Hepatocyte (in vitro differentiated cells): ENCODE data around the gene ABLIM1. TPM values are rescaled to one million over a fixed set of nuclear protein-coding genes. Genes with fewer than 3 reads are reported as not detected.
A peak's percentile ranks its signal among the peaks of the same experiment; 100 is the strongest.

Experiments used
- DNase-seq: peaks from one replicate; pipeline ENCODE4 v3.0.0-alpha.2; 2016; ENCODE audit warnings: low spot score
- H2AFZ ChIP-seq: fragments of 200-600 bp; sonication (generic); 2 replicates; pipeline ENCODE4 v1.6.0; 2016; ENCODE audit warnings: antibody characterized with exemption, mild to moderate bottlenecking
- H3K27ac ChIP-seq: fragments of 200-600 bp; sonication (generic); 2 replicates; pipeline ENCODE4 v1.5.1; 2016; ENCODE audit warnings: mild to moderate bottlenecking
- H3K27me3 ChIP-seq: fragments of 200-600 bp; sonication (generic); 2 replicates; pipeline ENCODE4 v1.6.1; 2016
- H3K36me3 ChIP-seq: fragments of 200-600 bp; sonication (generic); replicated peaks from 2 replicates; pipeline ENCODE4 v1.5.1; 2016; ENCODE audit warnings: low read depth; ENCODE audit not compliant: insufficient read depth
- H3K4me1 ChIP-seq: fragments of 200-600 bp; sonication (generic); 2 replicates; pipeline ENCODE4 v1.5.1; 2016; ENCODE audit warnings: mild to moderate bottlenecking, moderate library complexity; ENCODE audit not compliant: insufficient read depth
- H3K4me2 ChIP-seq: fragments of 200-600 bp; sonication (generic); 2 replicates; pipeline ENCODE4 v1.6.0; 2016
- H3K4me3 ChIP-seq: fragments of 200-600 bp; sonication (generic); 2 replicates; pipeline ENCODE4 v1.5.1; 2016; ENCODE audit warnings: mild to moderate bottlenecking
- H3K79me2 ChIP-seq: fragments of 200-600 bp; sonication (generic); 2 replicates; pipeline ENCODE4 v1.6.0; 2017; ENCODE audit warnings: mild to moderate bottlenecking
- H3K9me2 ChIP-seq: fragments of 200-600 bp; sonication (generic); replicated peaks from 2 replicates; pipeline ENCODE4 v1.6.0; 2017; ENCODE audit warnings: mild to moderate bottlenecking; ENCODE audit not compliant: insufficient read depth
- H3K9me3 ChIP-seq: fragments of 200-600 bp; sonication (generic); 2 replicates; pipeline ENCODE4 v1.5.1; 2016; ENCODE audit warnings: low read depth, mild to moderate bottlenecking
- H4K20me1 ChIP-seq: fragments of 200-600 bp; sonication (generic); 2 replicates; pipeline ENCODE4 v1.6.0; 2016; ENCODE audit warnings: mild to moderate bottlenecking; ENCODE audit not compliant: insufficient read depth, poor library complexity, severe bottlenecking
- EZH2 ChIP-seq: fragments of 200-600 bp; sonication (generic); IDR thresholded peaks from 2 replicates; pipeline ENCODE4 v1.6.1; 2016; ENCODE audit warnings: antibody characterized with exemption, mild to moderate bottlenecking, borderline replicate concordance
- EZH2phosphoT487 ChIP-seq: fragments of 200-600 bp; sonication (generic); IDR thresholded peaks from one replicate; pipeline ENCODE4 v1.6.1; 2018; ENCODE audit warnings: antibody characterized with exemption, mild to moderate bottlenecking, low read depth, moderate library complexity; ENCODE audit not compliant: unreplicated experiment, severe bottlenecking
- WGBS: methylation state at CpG from one replicate; pipeline ENCODE4 v1.1.6; 2016; ENCODE audit warnings: low lambda C conversion rate; ENCODE audit errors: missing lambda C conversion rate; 5-methylcytosine and 5-hydroxymethylcytosine counted together
- polyA plus RNA-seq: library from polyadenylated mRNA; unstranded; fragments of >200 nt; fragmentation: Nextera tagmentation; extraction: Ambion mirVana; gene quantifications from 2 replicates; pipeline ENCODE4 v1.2.1, GENCODE V29; 2016
- total RNA-seq: library from RNA; depleted of rRNA; stranded (reverse); fragments of >200 nt; gene quantifications from 2 replicates; pipeline ENCODE4 v1.2.3, GENCODE V29; 2014
- TF ChIP-seq, protein P1 (sequence below): fragments of 200-600 bp; sonication (generic); IDR thresholded peaks from 2 replicates; pipeline ENCODE4 v1.5.1; 2016; ENCODE audit warnings: antibody characterized with exemption, mild to moderate bottlenecking; ENCODE audit not compliant: poor library complexity

The ABLIM1 gene
- total and polyA plus RNA-seq, 2 experiments from 2014 or later, result 20.8 to 31.6 TPM

DNA sequence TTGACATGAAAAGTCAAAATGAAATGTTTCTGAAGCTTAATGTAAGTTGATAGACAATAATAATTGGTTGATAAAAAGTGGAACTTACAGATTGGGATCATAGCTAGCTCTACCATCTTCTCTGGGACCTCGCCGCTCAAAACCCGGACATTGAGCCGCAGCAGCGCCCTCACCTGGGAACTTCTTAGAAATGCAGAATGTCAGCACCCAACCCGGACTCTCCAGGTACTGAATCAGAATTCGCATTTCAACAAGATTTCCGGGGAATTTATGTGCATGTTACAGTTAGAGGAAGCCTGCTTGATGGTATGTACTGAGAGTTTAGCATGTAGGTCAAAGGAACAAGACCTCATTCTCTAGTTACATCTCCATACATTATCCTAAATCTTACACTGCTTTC, 36.7 kb upstream of the ABLIM1 start:
- WGBS, result 22% methylated on average over 8 of the region's 8 CpGs
- H3K4me2 ChIP-seq, result no peak overlapping the region
- no peaks in the 10 kb centered on the region for H3K27me3 ChIP-seq

GRCh38 chr10:114694062-114694461, 36.0 kb upstream of the ABLIM1 start:
- no peaks in the 10 kb centered on the region for H3K36me3 ChIP-seq
- WGBS, result 93% methylated on average over 3 of the region's 3 CpGs
- H3K4me1 ChIP-seq, result peaks cover 2% of the 10 kb centered on the region
- no peak overlapping the region for H3K4me2 ChIP-seq
- no peak overlapping the region for H2AFZ ChIP-seq
- no peaks in the 10 kb centered on the region for H3K27me3 ChIP-seq
- H3K27ac ChIP-seq, result no peak overlapping the region
- no peaks in the 10 kb centered on the region for H4K20me1 ChIP-seq
- TF ChIP-seq, protein P1, sequence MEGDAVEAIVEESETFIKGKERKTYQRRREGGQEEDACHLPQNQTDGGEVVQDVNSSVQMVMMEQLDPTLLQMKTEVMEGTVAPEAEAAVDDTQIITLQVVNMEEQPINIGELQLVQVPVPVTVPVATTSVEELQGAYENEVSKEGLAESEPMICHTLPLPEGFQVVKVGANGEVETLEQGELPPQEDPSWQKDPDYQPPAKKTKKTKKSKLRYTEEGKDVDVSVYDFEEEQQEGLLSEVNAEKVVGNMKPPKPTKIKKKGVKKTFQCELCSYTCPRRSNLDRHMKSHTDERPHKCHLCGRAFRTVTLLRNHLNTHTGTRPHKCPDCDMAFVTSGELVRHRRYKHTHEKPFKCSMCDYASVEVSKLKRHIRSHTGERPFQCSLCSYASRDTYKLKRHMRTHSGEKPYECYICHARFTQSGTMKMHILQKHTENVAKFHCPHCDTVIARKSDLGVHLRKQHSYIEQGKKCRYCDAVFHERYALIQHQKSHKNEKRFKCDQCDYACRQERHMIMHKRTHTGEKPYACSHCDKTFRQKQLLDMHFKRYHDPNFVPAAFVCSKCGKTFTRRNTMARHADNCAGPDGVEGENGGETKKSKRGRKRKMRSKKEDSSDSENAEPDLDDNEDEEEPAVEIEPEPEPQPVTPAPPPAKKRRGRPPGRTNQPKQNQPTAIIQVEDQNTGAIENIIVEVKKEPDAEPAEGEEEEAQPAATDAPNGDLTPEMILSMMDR, result no peak
- TF ChIP-seq EZH2phosphoT487 (no peak), EZH2 (no peak)
- H3K9me3 ChIP-seq, result no peaks in the 10 kb centered on the region
- no peaks in the 10 kb centered on the region for H3K9me2 ChIP-seq
- no peaks in the 10 kb centered on the region for H3K79me2 ChIP-seq
- no peak for DNase-seq
- H3K4me3 ChIP-seq, result no peak overlapping the region

More for the DNA sequence above, 36.7 kb upstream of the ABLIM1 start:
- Histone ChIP-seq H3K4me3 (no peak overlapping the region), H3K36me3 (no peaks in the 10 kb centered on the region), H2AFZ (no peak overlapping the region), H3K9me3 (no peaks in the 10 kb centered on the region), H3K27ac (no peak overlapping the region), H4K20me1 (no peaks in the 10 kb centered on the region), H3K79me2 (no peaks in the 10 kb centered on the region), H3K9me2 (no peaks in the 10 kb centered on the region), H3K4me1 (peaks cover 2% of the 10 kb centered on the region)
- TF ChIP-seq EZH2 (no peak), EZH2phosphoT487 (no peak)
- TF ChIP-seq, protein P1, result peak; percentile 61
- DNase-seq, result peak; percentile 73

DNA sequence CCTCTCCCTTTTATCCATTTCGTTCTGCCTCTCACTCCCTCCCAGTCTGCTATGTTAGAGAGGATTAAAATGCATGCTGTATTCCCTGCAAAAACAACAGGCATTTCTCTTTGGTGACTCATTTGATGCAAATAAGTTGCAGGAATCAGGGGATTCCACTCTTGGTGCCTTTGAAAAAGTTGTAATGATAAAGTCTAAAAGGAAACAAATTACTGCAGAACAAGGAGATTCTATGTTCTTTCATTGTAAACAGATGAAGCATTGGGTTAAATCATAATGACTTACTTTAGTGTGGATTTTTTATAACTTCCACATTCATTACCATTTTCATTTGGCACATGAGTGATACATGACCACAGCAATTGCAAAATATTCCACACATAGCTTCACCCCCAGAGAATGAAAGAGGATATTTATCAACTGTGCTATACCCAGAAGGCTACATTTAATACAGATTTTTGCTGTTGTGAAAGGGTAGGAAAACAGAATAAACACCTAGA, 33.4 kb upstream of the ABLIM1 start:
- Histone ChIP-seq H3K9me2 (no peaks in the 10 kb centered on the region), H2AFZ (no peak overlapping the region), H3K79me2 (no peaks in the 10 kb centered on the region), H3K4me3 (no peak overlapping the region), H3K9me3 (no peaks in the 10 kb centered on the region), H3K27ac (no peak overlapping the region), H3K36me3 (no peaks in the 10 kb centered on the region), H3K4me2 (no peak overlapping the region), H3K4me1 (peaks cover 11% of the 10 kb centered on the region), H4K20me1 (no peaks in the 10 kb centered on the region), H3K27me3 (no peaks in the 10 kb centered on the region)
- no peak for DNase-seq
- 40% methylated on average over 1 of the region's 1 CpG for WGBS
- TF ChIP-seq EZH2 (no peak), EZH2phosphoT487 (no peak)
- TF ChIP-seq, protein P1, result no peak

DNA sequence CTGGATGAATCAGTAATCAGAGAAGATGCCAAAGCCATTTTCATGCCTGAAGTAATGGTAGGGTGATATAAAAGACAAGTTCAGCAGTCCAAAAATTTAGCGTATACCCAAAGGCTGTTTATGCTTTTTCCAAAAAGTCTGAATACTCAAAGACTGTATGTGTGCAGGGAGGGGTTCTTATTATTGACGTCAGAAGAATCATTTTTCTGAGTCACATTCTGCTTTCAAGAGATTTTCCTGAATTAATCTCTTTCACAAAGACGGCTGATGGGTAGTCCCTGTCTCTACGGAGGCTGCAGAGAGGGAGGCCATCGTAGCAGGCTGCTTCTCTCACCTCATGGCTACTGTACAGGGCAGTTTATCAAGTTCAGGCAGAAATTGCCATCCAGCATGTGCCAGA, 30.7 kb upstream of the ABLIM1 start:
- WGBS, result 97% methylated on average over 5 of the region's 5 CpGs
- Histone ChIP-seq H4K20me1 (no peaks in the 10 kb centered on the region), H3K9me2 (no peaks in the 10 kb centered on the region), H2AFZ (no peak overlapping the region), H3K27ac (no peak overlapping the region), H3K4me1 (peaks cover 29% of the 10 kb centered on the region), H3K36me3 (no peaks in the 10 kb centered on the region), H3K79me2 (no peaks in the 10 kb centered on the region), H3K27me3 (no peaks in the 10 kb centered on the region), H3K9me3 (no peaks in the 10 kb centered on the region), H3K4me3 (no peak overlapping the region), H3K4me2 (no peak overlapping the region)
- DNase-seq, result no peak
- TF ChIP-seq EZH2 (no peak), EZH2phosphoT487 (no peak)
- TF ChIP-seq, protein P1, result no peak
